PFSK-1 (cell line): ENCODE measurements around the gene PWWP2B.

Source experiments
- FOXP2 ChIP-seq: optimal IDR thresholded peaks from 2 replicates; pipeline ENCODE3; 2011; ENCODE audit warnings: borderline replicate concordance, control low read depth, inconsistent platforms; ENCODE audit not compliant: insufficient read depth; ENCODE audit errors: extremely low read length, extremely low read depth
- POLR2AphosphoS5 ChIP-seq: IDR thresholded peaks from 2 replicates; pipeline ENCODE4 v1.6.1; 2012; ENCODE audit warnings: low read depth, mild to moderate bottlenecking, control low read depth, low read length, moderate library complexity
- SIN3A ChIP-seq: IDR thresholded peaks from 2 replicates; pipeline ENCODE4 v1.6.1; 2012; ENCODE audit warnings: mild to moderate bottlenecking, low read length, moderate library complexity, borderline replicate concordance; ENCODE audit not compliant: insufficient read depth
- TAF1 ChIP-seq: IDR thresholded peaks from 2 replicates; pipeline ENCODE4 v1.6.1; 2012; ENCODE audit warnings: low read length, control low read depth, borderline replicate concordance; ENCODE audit not compliant: insufficient read depth
- TF ChIP-seq, protein P1 (sequence below), 2 experiments: IDR thresholded peaks; 2 replicates each; pipeline versions ENCODE4 v1.6.1 to v1.8.0; 2011 to 2012; ENCODE audit warnings: low read depth in 2 of 2, low read length in 2 of 2, control low read depth in 1 of 2, inconsistent platforms in 1 of 2, mild to moderate bottlenecking in 1 of 2, moderate library complexity in 1 of 2; ENCODE audit not compliant: insufficient read depth in 1 of 2

PWWP2B gene

DNA sequence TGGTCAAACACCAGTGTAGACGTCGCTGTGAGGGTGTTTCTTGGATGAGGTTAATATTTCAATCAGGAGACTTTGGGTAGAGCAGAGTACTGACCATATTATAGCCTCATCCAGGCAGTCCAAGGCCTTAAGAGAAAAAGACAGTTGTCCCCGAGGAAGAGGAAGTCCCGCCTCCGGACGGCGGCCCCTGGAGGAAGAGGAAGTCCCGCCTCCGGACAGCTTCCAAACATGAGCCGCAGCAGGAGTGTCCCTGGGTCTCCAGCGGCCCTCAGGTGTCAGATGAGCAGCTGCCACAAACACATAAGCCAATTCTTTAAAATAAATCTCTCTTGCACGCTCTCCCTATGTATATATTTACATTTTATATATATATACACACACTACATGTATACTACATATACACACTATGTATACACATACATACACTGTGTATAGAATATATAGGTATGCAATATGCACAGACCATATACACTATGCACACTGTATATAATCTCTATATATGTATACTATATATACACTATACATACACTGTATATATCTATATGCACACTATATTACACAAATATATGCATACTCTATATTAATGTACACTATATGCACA lies 37.5 kb downstream of the PWWP2B start:
- peak; percentile 44; the same call in 1 of the 2 replicates for TF ChIP-seq POLR2AphosphoS5
- peak; percentile 43; the same call in 1 of the 2 replicates for TF ChIP-seq TAF1
- no peak for TF ChIP-seq FOXP2

DNA sequence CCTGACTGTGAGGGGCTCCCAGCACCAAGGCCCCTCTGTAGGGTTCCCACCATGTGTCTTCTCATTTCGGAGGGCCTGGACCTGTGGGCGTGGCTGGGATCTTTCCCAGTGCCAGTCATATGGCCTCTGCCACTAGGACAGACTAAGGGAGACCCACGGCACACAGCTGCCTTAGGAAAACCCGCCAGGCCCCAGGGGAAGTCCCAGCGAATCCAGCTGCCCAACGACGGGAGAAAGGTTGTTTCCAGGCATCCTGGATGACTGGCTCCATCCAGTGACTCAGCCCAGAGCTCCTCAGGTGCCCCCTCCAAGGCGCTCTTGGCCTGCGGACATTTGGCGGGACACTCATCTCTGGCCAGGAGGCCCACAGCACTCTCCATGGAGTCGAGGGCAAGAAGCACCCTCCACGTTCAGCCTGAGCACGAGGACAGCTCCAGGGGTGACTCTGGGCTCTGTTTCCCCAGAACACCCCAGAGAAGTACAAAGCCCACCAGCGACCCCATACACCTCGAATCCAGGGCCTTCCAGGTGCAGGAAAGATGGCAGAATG lies 39.9 kb downstream of the PWWP2B start:
- TF ChIP-seq TAF1 (no peak), SIN3A (no peak), FOXP2 (no peak), POLR2AphosphoS5 (no peak)
- TF ChIP-seq, protein P1, sequence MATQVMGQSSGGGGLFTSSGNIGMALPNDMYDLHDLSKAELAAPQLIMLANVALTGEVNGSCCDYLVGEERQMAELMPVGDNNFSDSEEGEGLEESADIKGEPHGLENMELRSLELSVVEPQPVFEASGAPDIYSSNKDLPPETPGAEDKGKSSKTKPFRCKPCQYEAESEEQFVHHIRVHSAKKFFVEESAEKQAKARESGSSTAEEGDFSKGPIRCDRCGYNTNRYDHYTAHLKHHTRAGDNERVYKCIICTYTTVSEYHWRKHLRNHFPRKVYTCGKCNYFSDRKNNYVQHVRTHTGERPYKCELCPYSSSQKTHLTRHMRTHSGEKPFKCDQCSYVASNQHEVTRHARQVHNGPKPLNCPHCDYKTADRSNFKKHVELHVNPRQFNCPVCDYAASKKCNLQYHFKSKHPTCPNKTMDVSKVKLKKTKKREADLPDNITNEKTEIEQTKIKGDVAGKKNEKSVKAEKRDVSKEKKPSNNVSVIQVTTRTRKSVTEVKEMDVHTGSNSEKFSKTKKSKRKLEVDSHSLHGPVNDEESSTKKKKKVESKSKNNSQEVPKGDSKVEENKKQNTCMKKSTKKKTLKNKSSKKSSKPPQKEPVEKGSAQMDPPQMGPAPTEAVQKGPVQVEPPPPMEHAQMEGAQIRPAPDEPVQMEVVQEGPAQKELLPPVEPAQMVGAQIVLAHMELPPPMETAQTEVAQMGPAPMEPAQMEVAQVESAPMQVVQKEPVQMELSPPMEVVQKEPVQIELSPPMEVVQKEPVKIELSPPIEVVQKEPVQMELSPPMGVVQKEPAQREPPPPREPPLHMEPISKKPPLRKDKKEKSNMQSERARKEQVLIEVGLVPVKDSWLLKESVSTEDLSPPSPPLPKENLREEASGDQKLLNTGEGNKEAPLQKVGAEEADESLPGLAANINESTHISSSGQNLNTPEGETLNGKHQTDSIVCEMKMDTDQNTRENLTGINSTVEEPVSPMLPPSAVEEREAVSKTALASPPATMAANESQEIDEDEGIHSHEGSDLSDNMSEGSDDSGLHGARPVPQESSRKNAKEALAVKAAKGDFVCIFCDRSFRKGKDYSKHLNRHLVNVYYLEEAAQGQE (IDR thresholded peaks at IDR 0.05; ENCODE audit: insufficient read depth in 1 of 2, low read depth in 2 of 2, low read length in 2 of 2) = no peak

DNA sequence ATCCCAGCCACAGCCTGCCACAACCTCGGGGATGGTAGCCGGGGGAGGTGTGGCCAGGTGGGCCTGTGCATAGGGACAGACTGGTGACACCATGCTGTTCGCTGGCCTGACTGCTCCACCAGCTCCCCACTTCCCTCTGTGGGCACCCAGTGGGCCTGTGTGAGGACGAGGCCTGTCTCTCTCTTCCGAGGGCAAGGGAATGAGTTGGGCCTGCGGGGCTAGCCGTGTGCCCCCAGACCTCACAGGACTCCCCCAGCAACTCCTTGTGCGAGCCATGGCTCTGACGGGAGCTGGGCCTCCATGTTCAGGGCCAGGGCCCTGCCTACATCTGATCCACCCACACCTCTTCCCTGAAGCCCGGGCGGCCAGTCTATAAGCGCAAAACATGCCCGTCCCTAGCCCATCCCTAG lies 40.5 kb downstream of the PWWP2B start:
- no peak for TF ChIP-seq FOXP2
- TF ChIP-seq, protein P1 (IDR thresholded peaks at IDR 0.05; ENCODE audit: insufficient read depth in 1 of 2, low read depth in 2 of 2, low read length in 2 of 2) = no peak

DNA sequence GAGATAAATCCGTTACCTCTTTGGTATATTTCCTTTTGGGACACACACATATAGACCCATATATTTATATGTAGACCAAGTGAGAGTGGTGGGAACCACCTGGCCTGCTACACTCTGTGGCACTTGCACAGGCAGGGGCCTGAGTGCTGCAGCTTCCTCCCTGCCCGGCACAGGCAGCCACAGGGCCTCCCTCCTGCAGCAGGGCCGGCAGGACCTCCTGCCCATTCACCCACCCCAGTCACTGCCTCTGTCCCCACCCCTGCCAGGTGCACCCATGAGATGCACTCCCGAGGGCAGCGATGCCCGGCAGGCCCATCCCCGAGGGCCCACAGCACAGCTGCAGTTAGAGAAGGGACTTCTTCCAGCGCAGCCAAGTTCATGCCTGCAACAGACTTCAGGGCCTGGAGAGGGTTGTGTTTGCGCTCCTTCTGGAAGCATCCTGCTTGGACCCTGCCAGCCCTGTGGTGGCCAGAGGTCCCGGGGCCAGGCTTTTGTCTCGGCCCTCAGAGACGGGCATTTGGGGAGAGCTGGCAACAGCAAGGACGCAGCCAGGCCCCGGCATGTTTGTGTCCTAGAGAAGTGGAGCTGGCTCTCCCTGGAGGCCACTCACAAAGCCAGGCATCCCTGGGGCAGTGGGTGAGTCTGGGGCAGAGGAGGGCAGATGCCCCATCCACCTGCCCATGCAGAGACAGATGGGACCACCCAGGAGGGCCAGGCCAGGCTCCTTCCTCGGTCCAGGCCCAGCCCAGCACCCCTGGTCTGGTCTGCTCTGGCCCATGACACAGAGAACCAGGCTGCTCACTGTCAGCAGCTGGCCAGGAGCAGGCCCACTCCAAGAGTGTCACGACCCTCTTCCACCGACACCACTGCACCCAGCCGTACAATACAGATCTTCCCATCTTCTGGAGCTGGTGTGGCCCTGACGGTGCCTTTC lies 41.4 kb downstream of the PWWP2B start:
- no peak for TF ChIP-seq POLR2AphosphoS5
- no peak for TF ChIP-seq SIN3A
- TF ChIP-seq TAF1 = no peak
- TF ChIP-seq, protein P1 (IDR thresholded peaks at IDR 0.05; ENCODE audit: insufficient read depth in 1 of 2, low read depth in 2 of 2, low read length in 2 of 2) = no peak
- TF ChIP-seq FOXP2 = no peak

DNA sequence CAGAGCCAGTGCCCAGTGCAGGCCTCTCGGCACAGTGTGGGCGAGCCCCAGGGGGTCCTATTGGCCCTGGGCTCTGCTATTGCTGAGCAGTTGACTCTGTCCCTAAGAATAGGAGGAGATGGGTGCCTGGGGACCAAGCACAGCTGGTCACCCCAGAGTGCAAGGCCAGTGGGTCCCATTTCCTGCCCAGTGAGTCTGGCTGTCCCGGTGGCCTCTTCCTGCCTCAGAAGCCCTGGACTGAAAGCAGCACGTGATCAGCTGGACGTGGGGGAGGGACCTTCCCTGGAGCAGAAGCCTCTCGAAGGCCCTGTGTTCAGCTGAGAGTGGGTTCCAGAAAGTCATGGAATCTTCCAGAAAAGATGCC lies 42.0 kb downstream of the PWWP2B start:
- TF ChIP-seq, protein P1 (IDR thresholded peaks at IDR 0.05; ENCODE audit: insufficient read depth in 1 of 2, low read depth in 2 of 2, low read length in 2 of 2) = no peak
- TF ChIP-seq TAF1 (no peak), FOXP2 (no peak), SIN3A (no peak), POLR2AphosphoS5 (no peak)
